ENCODE data around the gene SAMD1.

Gene SAMD1

GRCh38 chr19:14122924-14123323 is 32.4 kb upstream of the SAMD1 start:
- FAIRE-seq: no peak
- no peak for TF ChIP-seq POLR2A (IDR thresholded peaks at IDR 0.05; ENCODE audit: low read depth, low read length)
- TF ChIP-seq POU2F2 (IDR thresholded peaks at IDR 0.05; ENCODE audit: low read depth, low read length): no peak
- TF ChIP-seq TAF1 (IDR thresholded peaks at IDR 0.05; ENCODE audit: low read depth, low read length): no peak
- TF ChIP-seq PAX5 (IDR thresholded peaks at IDR 0.05; ENCODE audit: insufficient read depth, low read length, severe bottlenecking): no peak
- TF ChIP-seq POLR2AphosphoS5 (IDR thresholded peaks at IDR 0.05; ENCODE audit: low read depth, low read length): no peak
- no peak for TF ChIP-seq SPI1 (IDR thresholded peaks at IDR 0.05; ENCODE audit: low read depth, low read length)
- DNase-seq (ENCODE audit: insufficient read length, low spot score): no peak

- FAIRE-seq: no peak
Observed at GRCh38 chr19:14120497-14120780, 29.9 kb upstream of the SAMD1 start.

GRCh38 chr19:14119644-14120496 is 29.3 kb upstream of the SAMD1 start:
- FAIRE-seq (no peak), DNase-seq (ENCODE audit: insufficient read length, low spot score) (no peak)
- TF ChIP-seq SPI1 (IDR thresholded peaks at IDR 0.05; ENCODE audit: low read depth, low read length) (no peak), TAF1 (IDR thresholded peaks at IDR 0.05; ENCODE audit: low read depth, low read length) (no peak), POLR2A (IDR thresholded peaks at IDR 0.05; ENCODE audit: low read depth, low read length) (0 out of 2 replicates have a peak, but pooled peaks have one; percentile 4), PAX5 (IDR thresholded peaks at IDR 0.05; ENCODE audit: insufficient read depth, low read length, severe bottlenecking) (no peak), POU2F2 (IDR thresholded peaks at IDR 0.05; ENCODE audit: low read depth, low read length) (no peak), POLR2AphosphoS5 (IDR thresholded peaks at IDR 0.05; ENCODE audit: low read depth, low read length) (no peak)

More at GRCh38 chr19:14120497-14120780, 29.9 kb upstream of the SAMD1 start:
- no peak for TF ChIP-seq POLR2A (IDR thresholded peaks at IDR 0.05; ENCODE audit: low read depth, low read length)
- no peak for TF ChIP-seq POU2F2 (IDR thresholded peaks at IDR 0.05; ENCODE audit: low read depth, low read length)
- no peak for TF ChIP-seq PAX5 (IDR thresholded peaks at IDR 0.05; ENCODE audit: insufficient read depth, low read length, severe bottlenecking)
- TF ChIP-seq POLR2AphosphoS5 (IDR thresholded peaks at IDR 0.05; ENCODE audit: low read depth, low read length): no peak
- no peak for TF ChIP-seq TAF1 (IDR thresholded peaks at IDR 0.05; ENCODE audit: low read depth, low read length)
- TF ChIP-seq SPI1 (IDR thresholded peaks at IDR 0.05; ENCODE audit: low read depth, low read length): no peak
- no peak for DNase-seq (ENCODE audit: insufficient read length, low spot score)

- TF ChIP-seq PAX5 (IDR thresholded peaks at IDR 0.05; ENCODE audit: insufficient read depth, low read length, severe bottlenecking): no peak
- no peak for TF ChIP-seq POU2F2 (IDR thresholded peaks at IDR 0.05; ENCODE audit: low read depth, low read length)
- TF ChIP-seq TAF1 (IDR thresholded peaks at IDR 0.05; ENCODE audit: low read depth, low read length): no peak
- no peak for TF ChIP-seq POLR2A (IDR thresholded peaks at IDR 0.05; ENCODE audit: low read depth, low read length)
- no peak for TF ChIP-seq SPI1 (IDR thresholded peaks at IDR 0.05; ENCODE audit: low read depth, low read length)
- TF ChIP-seq POLR2AphosphoS5 (IDR thresholded peaks at IDR 0.05; ENCODE audit: low read depth, low read length): no peak
Observed at GRCh38 chr19:14119146-14119545, 28.6 kb upstream of the SAMD1 start.

GRCh38 chr19:14118165-14119051 is 27.9 kb upstream of the SAMD1 start:
- FAIRE-seq (peak; percentile 80), DNase-seq (ENCODE audit: insufficient read length, low spot score) (no peak)
- TF ChIP-seq POLR2AphosphoS5 (IDR thresholded peaks at IDR 0.05; ENCODE audit: low read depth, low read length) (no peak), POLR2A (IDR thresholded peaks at IDR 0.05; ENCODE audit: low read depth, low read length) (no peak), POU2F2 (IDR thresholded peaks at IDR 0.05; ENCODE audit: low read depth, low read length) (no peak), PAX5 (IDR thresholded peaks at IDR 0.05; ENCODE audit: insufficient read depth, low read length, severe bottlenecking) (no peak), TAF1 (IDR thresholded peaks at IDR 0.05; ENCODE audit: low read depth, low read length) (no peak), SPI1 (IDR thresholded peaks at IDR 0.05; ENCODE audit: low read depth, low read length) (no peak)

More at GRCh38 chr19:14119146-14119545, 28.6 kb upstream of the SAMD1 start:
- no peak for FAIRE-seq
- DNase-seq (ENCODE audit: insufficient read length, low spot score): no peak

- TF ChIP-seq PAX5 (IDR thresholded peaks at IDR 0.05; ENCODE audit: insufficient read depth, low read length, severe bottlenecking): peak; percentile 67
- no peak for TF ChIP-seq SPI1 (IDR thresholded peaks at IDR 0.05; ENCODE audit: low read depth, low read length)
- TF ChIP-seq POLR2AphosphoS5 (IDR thresholded peaks at IDR 0.05; ENCODE audit: low read depth, low read length): no peak
- TF ChIP-seq POLR2A (IDR thresholded peaks at IDR 0.05; ENCODE audit: low read depth, low read length): no peak
- TF ChIP-seq TAF1 (IDR thresholded peaks at IDR 0.05; ENCODE audit: low read depth, low read length): no peak
- peak; percentile 99 for DNase-seq (ENCODE audit: insufficient read length, low spot score)
- peak; percentile 98 for FAIRE-seq
Observed at GRCh38 chr19:14117668-14118164, 27.2 kb upstream of the SAMD1 start, which contains the start of gene PRKACA. Gene PRKACA, minus strand, starts transcription at chr19:14117762. Its CDS starts 215 bp downstream, at chr19:14117547.

GRCh38 chr19:14116918-14117578 is 26.5 kb upstream of the SAMD1 start:
- TF ChIP-seq TAF1 (IDR thresholded peaks at IDR 0.05; ENCODE audit: low read depth, low read length): no peak
- TF ChIP-seq POU2F2 (IDR thresholded peaks at IDR 0.05; ENCODE audit: low read depth, low read length): no peak
- no peak for TF ChIP-seq POLR2A (IDR thresholded peaks at IDR 0.05; ENCODE audit: low read depth, low read length)
- no peak for TF ChIP-seq PAX5 (IDR thresholded peaks at IDR 0.05; ENCODE audit: insufficient read depth, low read length, severe bottlenecking)
- TF ChIP-seq SPI1 (IDR thresholded peaks at IDR 0.05; ENCODE audit: low read depth, low read length): no peak
- TF ChIP-seq POLR2AphosphoS5 (IDR thresholded peaks at IDR 0.05; ENCODE audit: low read depth, low read length): no peak
- FAIRE-seq: no peak
- DNase-seq (ENCODE audit: insufficient read length, low spot score): no peak

- no peak for DNase-seq (ENCODE audit: insufficient read length, low spot score)
- no peak for FAIRE-seq
- TF ChIP-seq POLR2AphosphoS5 (IDR thresholded peaks at IDR 0.05; ENCODE audit: low read depth, low read length) (no peak), TAF1 (IDR thresholded peaks at IDR 0.05; ENCODE audit: low read depth, low read length) (no peak), POLR2A (IDR thresholded peaks at IDR 0.05; ENCODE audit: low read depth, low read length) (no peak), POU2F2 (IDR thresholded peaks at IDR 0.05; ENCODE audit: low read depth, low read length) (no peak), PAX5 (IDR thresholded peaks at IDR 0.05; ENCODE audit: insufficient read depth, low read length, severe bottlenecking) (no peak), SPI1 (IDR thresholded peaks at IDR 0.05; ENCODE audit: low read depth, low read length) (no peak)
Observed at GRCh38 chr19:14116525-14116917, 26.0 kb upstream of the SAMD1 start.

Data from GM12891 (cell line).